Measurements from ENCODE around the gene NRIP1.

DNA sequence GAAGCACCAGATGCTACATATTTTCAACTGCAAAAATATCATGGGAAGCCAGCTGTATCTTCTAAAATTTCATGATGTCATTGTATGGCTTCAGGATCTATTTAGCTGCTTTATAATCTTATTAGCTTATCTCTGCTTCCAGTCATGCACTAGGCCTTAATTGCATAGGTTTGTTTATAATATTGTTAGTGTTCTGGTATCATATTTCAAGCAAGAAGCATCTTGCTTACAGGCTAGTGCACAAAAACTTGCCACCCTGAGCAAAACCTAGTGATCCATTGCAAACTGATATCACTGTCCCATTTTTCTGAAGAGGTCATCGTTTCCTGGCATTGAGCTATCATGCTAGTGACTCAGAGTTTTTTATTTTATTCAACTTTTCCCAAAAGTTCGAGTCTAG lies 15.7 kb upstream of the NRIP1 start:
- TF ChIP-seq, protein P1, sequence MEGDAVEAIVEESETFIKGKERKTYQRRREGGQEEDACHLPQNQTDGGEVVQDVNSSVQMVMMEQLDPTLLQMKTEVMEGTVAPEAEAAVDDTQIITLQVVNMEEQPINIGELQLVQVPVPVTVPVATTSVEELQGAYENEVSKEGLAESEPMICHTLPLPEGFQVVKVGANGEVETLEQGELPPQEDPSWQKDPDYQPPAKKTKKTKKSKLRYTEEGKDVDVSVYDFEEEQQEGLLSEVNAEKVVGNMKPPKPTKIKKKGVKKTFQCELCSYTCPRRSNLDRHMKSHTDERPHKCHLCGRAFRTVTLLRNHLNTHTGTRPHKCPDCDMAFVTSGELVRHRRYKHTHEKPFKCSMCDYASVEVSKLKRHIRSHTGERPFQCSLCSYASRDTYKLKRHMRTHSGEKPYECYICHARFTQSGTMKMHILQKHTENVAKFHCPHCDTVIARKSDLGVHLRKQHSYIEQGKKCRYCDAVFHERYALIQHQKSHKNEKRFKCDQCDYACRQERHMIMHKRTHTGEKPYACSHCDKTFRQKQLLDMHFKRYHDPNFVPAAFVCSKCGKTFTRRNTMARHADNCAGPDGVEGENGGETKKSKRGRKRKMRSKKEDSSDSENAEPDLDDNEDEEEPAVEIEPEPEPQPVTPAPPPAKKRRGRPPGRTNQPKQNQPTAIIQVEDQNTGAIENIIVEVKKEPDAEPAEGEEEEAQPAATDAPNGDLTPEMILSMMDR (IDR thresholded peaks at IDR 0.05) = no peak
- TF ChIP-seq, protein P2, sequence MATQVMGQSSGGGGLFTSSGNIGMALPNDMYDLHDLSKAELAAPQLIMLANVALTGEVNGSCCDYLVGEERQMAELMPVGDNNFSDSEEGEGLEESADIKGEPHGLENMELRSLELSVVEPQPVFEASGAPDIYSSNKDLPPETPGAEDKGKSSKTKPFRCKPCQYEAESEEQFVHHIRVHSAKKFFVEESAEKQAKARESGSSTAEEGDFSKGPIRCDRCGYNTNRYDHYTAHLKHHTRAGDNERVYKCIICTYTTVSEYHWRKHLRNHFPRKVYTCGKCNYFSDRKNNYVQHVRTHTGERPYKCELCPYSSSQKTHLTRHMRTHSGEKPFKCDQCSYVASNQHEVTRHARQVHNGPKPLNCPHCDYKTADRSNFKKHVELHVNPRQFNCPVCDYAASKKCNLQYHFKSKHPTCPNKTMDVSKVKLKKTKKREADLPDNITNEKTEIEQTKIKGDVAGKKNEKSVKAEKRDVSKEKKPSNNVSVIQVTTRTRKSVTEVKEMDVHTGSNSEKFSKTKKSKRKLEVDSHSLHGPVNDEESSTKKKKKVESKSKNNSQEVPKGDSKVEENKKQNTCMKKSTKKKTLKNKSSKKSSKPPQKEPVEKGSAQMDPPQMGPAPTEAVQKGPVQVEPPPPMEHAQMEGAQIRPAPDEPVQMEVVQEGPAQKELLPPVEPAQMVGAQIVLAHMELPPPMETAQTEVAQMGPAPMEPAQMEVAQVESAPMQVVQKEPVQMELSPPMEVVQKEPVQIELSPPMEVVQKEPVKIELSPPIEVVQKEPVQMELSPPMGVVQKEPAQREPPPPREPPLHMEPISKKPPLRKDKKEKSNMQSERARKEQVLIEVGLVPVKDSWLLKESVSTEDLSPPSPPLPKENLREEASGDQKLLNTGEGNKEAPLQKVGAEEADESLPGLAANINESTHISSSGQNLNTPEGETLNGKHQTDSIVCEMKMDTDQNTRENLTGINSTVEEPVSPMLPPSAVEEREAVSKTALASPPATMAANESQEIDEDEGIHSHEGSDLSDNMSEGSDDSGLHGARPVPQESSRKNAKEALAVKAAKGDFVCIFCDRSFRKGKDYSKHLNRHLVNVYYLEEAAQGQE (IDR thresholded peaks at IDR 0.05; ENCODE audit: insufficient read depth in 1 of 2, low read depth in 2 of 2, low read length in 1 of 2) = no peak
- TF ChIP-seq SIN3A (IDR thresholded peaks at IDR 0.05; ENCODE audit: borderline replicate concordance, insufficient read depth, low read depth, low read length) (no peak), POLR2AphosphoS5 (IDR thresholded peaks at IDR 0.05; ENCODE audit: low read depth, low read length) (no peak)
